AG08396 (cell line): ENCODE results near the gene VPS13D.

ENCODE experiments used
- DNase-seq: peaks from one replicate; pipeline ENCODE4 v3.0.0; 2012; ENCODE audit warnings: low spot score, mixed read lengths

VPS13D gene

GRCh38 chr1:12229386-12229834 is 420 bp upstream of the VPS13D start:
- no peak for DNase-seq

- DNase-seq: peak; percentile 74
These were observed 882 bp downstream of the VPS13D start for GRCh38 chr1:12230549-12231275.

DNA sequence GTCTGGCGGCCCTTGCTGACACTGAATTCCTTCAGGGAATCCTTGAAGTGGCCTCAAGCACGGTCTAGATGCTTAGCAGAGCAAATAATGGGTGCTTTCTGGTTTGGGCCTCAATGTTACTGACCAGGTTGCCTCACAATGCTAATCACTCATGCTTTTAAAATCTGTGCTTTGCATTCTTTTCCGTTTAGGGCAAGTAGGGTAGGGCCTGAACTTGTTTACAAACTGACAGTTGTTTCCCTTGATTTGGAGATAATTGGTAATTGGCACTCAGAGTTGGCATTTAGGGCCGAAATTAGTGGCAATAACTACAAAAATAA is 1.4 kb downstream of the VPS13D start:
- DNase-seq: no peak

DNA sequence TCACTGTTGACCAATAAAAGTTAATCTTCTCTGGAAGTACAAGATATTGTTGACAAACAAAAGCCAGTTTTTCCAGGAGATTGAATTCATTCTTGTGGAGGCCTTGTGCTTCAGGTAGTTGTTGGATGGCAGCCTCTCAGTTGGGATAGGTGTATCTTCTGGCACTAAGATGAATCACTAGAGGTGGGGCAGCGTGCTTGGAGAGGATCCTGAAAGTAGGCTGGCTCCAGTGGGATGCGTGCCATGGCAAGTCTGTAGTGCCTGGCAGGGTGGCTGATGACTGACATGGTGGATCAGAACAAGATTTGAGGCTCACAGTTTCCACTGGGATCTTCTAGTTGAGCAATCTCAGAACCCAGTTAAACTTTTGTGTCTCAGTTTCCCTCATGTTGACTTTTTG is 2.4 kb downstream of the VPS13D start:
- no peak for DNase-seq

DNA sequence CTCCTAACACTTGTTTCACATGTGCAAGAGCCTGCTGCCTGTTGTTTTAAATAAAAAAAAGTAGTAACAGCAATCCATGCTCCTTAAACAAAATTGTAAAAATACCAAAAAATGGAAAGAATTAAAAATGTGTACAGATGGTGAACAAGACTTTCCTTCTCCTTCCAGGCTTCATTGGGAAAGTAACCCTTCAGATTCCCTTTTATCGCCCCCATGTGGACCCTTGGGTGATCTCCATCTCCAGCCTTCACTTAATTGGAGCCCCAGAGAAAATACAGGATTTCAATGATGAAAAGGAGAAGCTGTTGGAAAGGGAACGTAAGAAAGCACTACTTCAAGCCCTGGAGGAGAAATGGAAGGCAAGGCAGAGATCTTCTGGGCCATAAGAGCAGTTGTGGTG is 14.2 kb downstream of the VPS13D start:
- peak; percentile 22 for DNase-seq

GRCh38 chr1:12244585-12244984 is 14.8 kb downstream of the VPS13D start:
- DNase-seq: no peak

DNA sequence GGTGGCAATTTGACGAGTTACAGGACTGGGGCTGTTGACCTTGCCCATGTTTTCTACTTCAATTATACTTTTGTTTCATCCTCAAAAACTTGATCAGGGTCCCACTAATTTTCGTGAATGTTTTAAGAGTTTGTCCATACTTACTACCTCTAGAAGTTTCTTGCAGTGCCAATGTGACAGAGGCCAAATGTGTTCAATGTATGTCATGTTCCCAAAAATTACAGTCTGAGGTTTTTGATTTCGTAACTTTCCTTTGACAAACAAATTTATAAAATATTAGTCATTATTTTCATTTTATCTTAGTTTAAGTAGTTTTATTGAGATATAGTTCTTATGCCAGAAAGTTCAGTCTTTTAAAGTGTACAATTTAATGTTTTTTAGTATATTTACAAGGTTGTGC is 15.3 kb downstream of the VPS13D start:
- no peak for DNase-seq

DNA sequence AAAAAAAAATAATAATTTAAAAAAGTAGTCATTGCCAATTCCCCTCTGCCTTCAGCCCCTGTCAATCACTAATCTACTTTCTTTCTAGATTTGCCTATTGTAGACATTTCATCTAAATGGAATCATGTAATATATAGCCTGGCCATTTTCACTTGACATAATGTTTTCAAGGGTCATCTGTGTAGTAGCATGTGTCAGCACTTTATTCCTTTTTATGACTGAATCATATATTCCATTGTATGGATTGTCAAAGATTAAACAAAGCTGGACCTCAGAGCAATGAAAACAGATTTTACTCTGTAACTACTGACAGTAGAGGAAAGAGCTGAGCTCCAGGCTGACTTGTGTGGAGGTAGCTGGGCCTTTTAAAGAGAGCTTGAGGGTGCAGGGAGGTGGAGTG is 15.9 kb downstream of the VPS13D start:
- DNase-seq: no peak

DNA sequence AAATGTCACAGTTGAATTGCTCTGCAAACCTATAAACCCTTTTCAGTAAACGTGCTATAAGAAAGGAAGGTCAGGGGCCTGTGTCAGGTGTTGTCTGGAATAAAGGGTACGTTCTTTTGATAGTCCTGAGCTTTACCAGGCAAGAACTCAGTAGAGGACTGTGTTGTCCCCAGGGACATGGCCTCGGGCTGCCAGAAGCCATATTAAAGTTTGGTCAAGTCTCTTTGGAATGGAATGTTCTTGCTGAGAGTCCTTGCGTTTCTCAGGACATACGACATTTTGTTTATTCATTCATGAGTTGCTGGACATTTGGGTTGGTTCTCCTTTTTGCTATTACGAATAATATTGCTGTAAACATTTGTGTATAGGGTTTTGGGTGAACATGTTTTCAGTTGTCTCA is 16.8 kb downstream of the VPS13D start:
- DNase-seq: no peak

DNA sequence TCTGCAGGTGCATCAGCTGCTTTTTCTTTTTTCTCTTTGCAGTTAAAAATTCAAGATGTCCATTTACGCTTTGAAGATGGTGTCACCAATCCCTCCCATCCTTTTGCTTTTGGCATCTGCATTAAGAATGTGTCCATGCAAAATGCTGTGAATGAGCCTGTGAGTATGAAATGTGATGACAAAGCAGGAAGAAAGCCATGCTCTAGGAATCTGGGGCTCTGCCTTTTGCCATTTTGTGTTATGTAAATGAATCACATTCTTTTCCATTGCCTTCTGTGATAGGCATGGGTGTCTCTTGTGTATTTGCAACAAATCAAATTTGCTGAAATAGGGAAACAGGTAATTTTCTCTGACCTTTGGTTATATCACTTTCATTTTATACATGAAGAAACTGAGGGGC is 19.4 kb downstream of the VPS13D start:
- peak; percentile 31 for DNase-seq

DNA sequence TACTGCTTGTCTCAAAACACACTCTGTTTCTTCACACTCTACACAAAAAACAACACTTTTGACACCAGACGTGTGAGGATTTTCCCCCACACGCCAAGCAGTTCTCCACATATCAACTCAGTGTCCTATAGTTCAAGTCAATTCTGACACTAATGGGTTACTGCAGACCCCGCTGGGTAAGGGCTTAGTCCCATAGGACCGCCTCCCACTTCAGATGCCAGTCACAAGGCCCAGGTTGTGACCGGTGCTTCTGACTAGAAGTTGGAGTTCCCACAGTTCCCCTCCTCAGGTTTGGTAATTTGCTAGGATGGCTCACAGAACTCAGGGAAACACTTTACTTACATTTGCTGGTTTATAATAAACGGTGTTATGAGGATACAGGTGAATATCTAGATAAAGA is 19.9 kb downstream of the VPS13D start:
- DNase-seq: no peak

DNA sequence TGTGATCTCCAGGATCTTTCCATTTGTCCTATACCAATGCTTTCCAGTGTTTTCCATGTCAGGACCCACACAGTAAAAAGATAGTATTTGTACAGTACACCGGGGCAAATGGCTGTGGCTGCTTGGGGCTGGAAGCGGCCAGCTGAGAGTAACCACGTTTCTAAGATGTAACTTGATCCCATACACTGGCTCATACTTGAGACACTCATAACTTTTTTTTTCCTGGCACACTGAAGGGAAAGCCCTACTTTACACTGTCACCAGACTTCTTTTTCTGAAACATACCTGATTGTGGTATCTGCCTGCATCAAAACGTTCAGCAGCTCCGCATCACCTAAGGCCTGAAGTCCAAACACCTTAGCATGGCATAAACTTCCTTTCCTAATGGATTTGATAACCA is 21.6 kb downstream of the VPS13D start:
- DNase-seq: peak; percentile 21

DNA sequence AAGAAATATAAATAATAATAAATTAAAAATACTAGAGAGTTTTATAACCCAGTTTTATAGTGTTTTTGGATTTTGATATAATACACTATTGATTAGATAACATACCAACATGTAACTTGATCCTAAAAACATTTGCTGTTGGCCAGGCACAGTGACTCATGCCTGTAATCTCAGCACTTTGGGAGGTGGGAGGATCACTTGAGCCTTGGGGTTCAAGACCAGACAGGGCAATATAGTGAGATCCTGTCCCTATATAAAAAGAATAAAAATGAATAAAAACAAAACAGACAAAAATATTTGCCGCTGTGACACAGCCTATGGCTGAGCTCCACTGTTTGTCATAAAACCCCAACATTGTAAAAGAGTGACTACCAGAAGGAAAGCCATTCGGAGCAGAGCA is 26.1 kb downstream of the VPS13D start:
- no peak for DNase-seq

GRCh38 chr1:12258272-12258671 is 28.4 kb downstream of the VPS13D start:
- DNase-seq: no peak

DNA sequence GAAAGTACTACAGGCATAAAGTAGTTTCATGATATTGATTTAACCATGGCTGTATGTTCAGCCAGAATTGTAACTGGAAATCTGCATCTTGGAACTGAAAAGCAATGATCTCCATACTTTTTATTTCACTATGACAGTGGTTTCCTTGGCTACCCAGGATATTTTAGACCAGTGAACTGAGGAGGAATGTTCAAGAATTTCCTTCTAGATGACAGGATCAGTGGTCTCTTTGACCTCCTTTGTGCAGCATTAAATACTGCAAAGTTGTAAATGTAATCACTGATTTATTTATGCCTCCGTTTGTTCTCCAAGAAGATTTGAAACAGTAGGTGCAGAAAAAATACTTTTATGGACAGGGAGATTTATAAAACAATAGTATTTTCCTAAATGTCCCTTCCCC is 39.5 kb downstream of the VPS13D start:
- DNase-seq: no peak

GRCh38 chr1:12271033-12271432 is 41.2 kb downstream of the VPS13D start:
- DNase-seq: no peak

- no peak for DNase-seq
These were observed 42.9 kb downstream of the VPS13D start for GRCh38 chr1:12272770-12273169.

GRCh38 chr1:12275370-12275769 is 45.5 kb downstream of the VPS13D start:
- peak; percentile 39 for DNase-seq

DNA sequence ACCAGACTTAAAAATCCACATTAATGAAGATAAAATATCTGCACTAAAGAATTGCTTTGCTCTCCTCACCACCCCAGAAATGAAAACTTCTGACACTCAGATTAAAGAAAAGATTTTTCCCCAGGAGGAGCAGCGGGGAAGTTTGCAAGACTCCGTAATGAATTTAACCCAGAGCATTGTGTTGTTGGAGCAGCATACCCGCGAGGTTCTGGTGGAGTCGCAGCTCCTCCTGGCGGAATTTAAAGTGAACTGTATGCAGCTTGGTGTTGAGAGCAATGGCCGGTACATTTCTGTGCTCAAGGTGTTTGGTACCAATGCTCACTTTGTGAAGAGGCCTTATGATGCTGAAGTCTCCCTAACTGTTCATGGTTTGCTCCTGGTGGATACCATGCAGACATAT is 46.4 kb downstream of the VPS13D start:
- DNase-seq: peak; percentile 52

GRCh38 chr1:12279003-12279402 is 49.2 kb downstream of the VPS13D start:
- DNase-seq: no peak

DNA sequence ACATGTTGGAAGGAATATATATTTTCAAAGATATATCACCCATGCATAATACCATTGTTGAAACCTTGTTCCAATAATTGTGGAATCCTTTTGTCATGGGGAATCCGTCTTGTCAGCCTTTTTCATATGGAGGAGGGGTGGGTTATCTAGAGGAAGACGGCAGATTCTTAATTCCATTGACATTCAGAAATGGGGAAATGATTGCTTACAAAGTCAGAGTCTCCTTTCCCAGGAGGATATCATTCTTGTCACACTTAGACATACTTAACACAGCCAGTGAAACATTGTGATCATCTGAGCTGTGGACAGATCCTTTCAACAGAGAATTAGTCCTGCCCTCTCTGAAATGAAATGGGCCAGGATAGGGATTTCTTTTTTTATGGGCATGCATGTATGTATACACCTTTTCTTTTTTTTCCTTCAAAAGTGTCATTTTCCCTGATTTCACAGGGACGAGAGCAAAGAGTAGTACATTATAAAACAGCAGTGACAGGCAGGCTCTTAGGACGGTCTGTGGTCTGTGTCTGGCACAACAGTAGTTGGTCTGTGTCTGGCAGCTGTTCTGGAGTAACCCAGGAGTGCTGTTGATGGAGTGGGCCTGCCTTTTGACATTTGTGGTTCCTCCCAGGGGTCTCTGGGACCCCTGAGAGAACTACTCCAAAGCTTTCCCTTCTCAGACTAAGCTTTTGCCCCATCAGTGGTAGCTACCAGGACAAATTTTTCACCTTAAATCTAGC is 50.1 kb downstream of the VPS13D start:
- no peak for DNase-seq

DNA sequence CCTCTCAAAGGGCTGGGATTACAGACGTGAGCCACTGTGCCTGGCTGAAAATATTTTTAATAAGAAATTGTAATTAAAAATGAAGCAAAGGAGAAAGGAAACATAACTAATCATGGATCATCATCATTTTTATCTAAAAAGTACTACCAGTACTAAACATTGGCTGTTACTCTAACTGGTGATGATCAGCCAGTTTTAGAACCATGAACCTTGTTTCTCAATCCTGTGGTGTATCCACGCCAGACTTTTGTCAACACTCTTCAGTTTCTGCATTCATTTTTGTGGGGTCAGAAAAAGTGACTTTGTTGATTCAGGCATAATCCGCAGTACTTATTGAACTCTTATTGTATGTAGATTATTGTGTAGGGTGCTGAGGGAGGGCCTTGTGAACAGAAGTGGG is 52.3 kb downstream of the VPS13D start:
- DNase-seq: no peak

GRCh38 chr1:12284486-12284885 is 54.7 kb downstream of the VPS13D start:
- DNase-seq: no peak
